CD8-positive, alpha-beta memory T cell (primary cell): ENCODE data around the gene C12orf57. TPM values are rescaled to one million over a fixed set of nuclear protein-coding genes. Genes with fewer than 3 reads are reported as not detected.

Experiments used
- CTCF ChIA-PET: fragments of 350-600 bp; sonication (Branson Sonifier 250); formaldehyde crosslinking; loops from one replicate; lab custom pipeline; 2021; ENCODE audit warnings: antibody characterized with exemption; lab: Charles Lee
- POLR2A ChIA-PET: fragments of 350-600 bp; sonication (Branson Sonifier 250); formaldehyde crosslinking; loops from one replicate; lab custom pipeline; 2021; ENCODE audit warnings: antibody characterized with exemption; lab: Charles Lee
- DNase-seq, 5 donors: peaks; one replicate each; pipeline versions ENCODE4 v3.0.0 to v3.0.0-alpha.2; 2020 to 2022; ENCODE audit warnings: mixed read lengths in 1 of 5
- H3K27ac ChIP-seq: one replicate; pipeline ENCODE4 v1.7.0; 2013; ENCODE audit warnings: low read depth, mild to moderate bottlenecking, low read length, moderate library complexity
- H3K27me3 ChIP-seq: 2 replicates; pipeline ENCODE4 v1.7.0; 2013; ENCODE audit warnings: low read length, mild to moderate bottlenecking; ENCODE audit not compliant: insufficient read depth, poor library complexity, severe bottlenecking
- H3K36me3 ChIP-seq: 2 replicates; pipeline ENCODE4 v1.7.0; 2013; ENCODE audit warnings: mild to moderate bottlenecking, low read length, moderate library complexity; ENCODE audit not compliant: insufficient read depth
- H3K4me1 ChIP-seq: 2 replicates; pipeline ENCODE4 v1.7.0; 2013; ENCODE audit warnings: mild to moderate bottlenecking, low read length, moderate library complexity; ENCODE audit not compliant: insufficient read depth
- H3K4me3 ChIP-seq: 2 replicates; pipeline ENCODE4 v1.7.0; 2013; ENCODE audit warnings: mild to moderate bottlenecking, low read length
- H3K9me3 ChIP-seq: 2 replicates; pipeline ENCODE4 v1.7.0; 2013; ENCODE audit warnings: mild to moderate bottlenecking, low read length
- H3K27ac Mint-ChIP-seq, 8 donors: one replicate each; pipeline ENCODE4 v1.8.0; 2020 to 2021; ENCODE audit warnings: mixed read lengths in 8 of 8, mild to moderate bottlenecking in 6 of 8, inconsistent platforms in 3 of 8, moderate library complexity in 3 of 8
- H3K27me3 Mint-ChIP-seq, 2 donors: one replicate each; pipeline ENCODE4 v1.8.0; 2020 to 2021; ENCODE audit warnings: mixed read lengths in 2 of 2, mild to moderate bottlenecking in 1 of 2, moderate library complexity in 1 of 2
- H3K36me3 Mint-ChIP-seq, 3 donors: one replicate each; pipeline ENCODE4 v1.8.0; 2020 to 2021; ENCODE audit warnings: mixed read lengths in 3 of 3, inconsistent platforms in 1 of 3, mild to moderate bottlenecking in 1 of 3
- H3K4me1 Mint-ChIP-seq, 3 donors: one replicate each; pipeline ENCODE4 v1.8.0; 2020 to 2021; ENCODE audit warnings: mixed read lengths in 3 of 3, inconsistent platforms in 1 of 3, mild to moderate bottlenecking in 1 of 3
- H3K4me3 Mint-ChIP-seq, 7 donors: one replicate each; pipeline ENCODE4 v1.8.0; 2020 to 2021; ENCODE audit warnings: mixed read lengths in 7 of 7, mild to moderate bottlenecking in 6 of 7, moderate library complexity in 4 of 7, inconsistent platforms in 2 of 7
- H3K9me3 Mint-ChIP-seq, 5 donors: one replicate each; pipeline ENCODE4 v1.8.0; 2020 to 2022; ENCODE audit warnings: mixed read lengths in 5 of 5, mild to moderate bottlenecking in 3 of 5, moderate library complexity in 2 of 5, inconsistent platforms in 1 of 5
- polyA plus RNA-seq: library from polyadenylated mRNA; unstranded; fragments of 300-500 nt; fragmentation: Illumina TruSeq; gene quantifications from one replicate; pipeline ENCODE4 v1.2.3, GENCODE V29; 2021
- total RNA-seq, 2 experiments: library from RNA; stranded (reverse); gene quantifications; one replicate each; pipeline ENCODE4 v1.2.3, GENCODE V29; 2021

Gene C12orf57
- total and polyA plus RNA-seq, 3 experiments from 2014 or later = 259 to 304 (median 297) TPM

DNA sequence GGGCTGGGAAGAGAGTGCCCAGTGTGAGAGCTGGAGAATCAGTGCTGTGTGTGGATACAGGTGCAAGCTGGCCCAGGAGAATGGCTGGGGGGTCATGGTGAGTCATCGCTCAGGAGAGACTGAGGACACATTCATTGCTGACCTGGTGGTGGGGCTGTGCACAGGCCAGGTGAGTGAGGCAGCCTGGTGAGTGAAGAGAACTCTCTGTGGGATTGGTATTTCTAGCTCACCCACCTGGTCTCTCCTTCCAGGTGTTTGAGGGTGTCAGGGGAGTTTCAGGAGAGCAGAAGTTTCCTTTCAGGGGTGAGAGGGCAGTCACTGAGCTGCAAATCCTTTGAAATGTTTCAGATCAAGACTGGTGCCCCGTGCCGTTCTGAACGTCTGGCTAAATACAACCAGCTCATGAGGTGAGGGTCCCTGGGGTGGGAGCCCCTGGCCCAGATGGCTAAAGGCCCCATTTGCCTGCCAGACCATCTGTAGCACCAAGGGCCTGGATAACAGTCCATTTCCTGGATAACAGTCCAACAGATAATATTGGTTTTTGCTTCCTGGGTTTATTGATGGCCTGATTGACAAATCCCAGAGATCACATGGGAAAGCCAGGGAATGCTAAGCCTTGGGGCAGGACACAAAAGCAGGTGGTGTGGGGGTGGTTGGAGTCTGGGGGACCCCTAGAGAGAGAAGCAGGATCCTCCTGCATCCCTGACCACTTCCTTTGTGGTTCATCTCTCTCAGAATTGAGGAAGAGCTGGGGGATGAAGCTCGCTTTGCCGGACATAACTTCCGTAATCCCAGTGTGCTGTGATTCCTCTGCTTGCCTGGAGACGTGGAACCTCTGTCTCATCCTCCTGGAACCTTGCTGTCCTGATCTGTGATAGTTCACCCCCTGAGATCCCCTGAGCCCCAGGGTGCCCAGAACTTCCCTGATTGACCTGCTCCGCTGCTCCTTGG, 21.6 kb upstream of the C12orf57 start:
- no peaks in the 10 kb centered on the region for H3K9me3 Mint-ChIP-seq
- H3K27ac Mint-ChIP-seq = peak overlapping the region in 4 of 8 donors; percentile 8 to 52 (median 50)
- H3K36me3 Mint-ChIP-seq = peaks cover 3 to 46% (median 4%) of the 10 kb centered on the region in 3 donors
- POLR2A ChIA-PET = no interaction called here
- H3K4me3 Mint-ChIP-seq = peak overlapping the region in 2 of 7 donors; percentile 20 to 53
- Histone ChIP-seq H3K4me3 (no peak overlapping the region), H3K36me3 (peaks cover 6% of the 10 kb centered on the region), H3K4me1 (peaks cover 19% of the 10 kb centered on the region), H3K27ac (no peak overlapping the region), H3K27me3 (no peaks in the 10 kb centered on the region), H3K9me3 (no peaks in the 10 kb centered on the region)
- DNase-seq = no peak
- H3K4me1 Mint-ChIP-seq = peaks cover 15 to 26% (median 20%) of the 10 kb centered on the region in 3 donors
- CTCF ChIA-PET = interaction anchor here (0.9 to 1.4 kb wide), 7 partner anchors 12 to 191 kb away, joined by 3 to 4 read pairs (median 3); no protein-coding TSS in a partner anchor
- no peaks in the 10 kb centered on the region for H3K27me3 Mint-ChIP-seq

- Histone ChIP-seq H3K4me3 (no peak overlapping the region), H3K27me3 (no peaks in the 10 kb centered on the region), H3K36me3 (peaks cover 6% of the 10 kb centered on the region), H3K27ac (no peak overlapping the region), H3K9me3 (no peaks in the 10 kb centered on the region), H3K4me1 (peaks cover 19% of the 10 kb centered on the region)
- H3K4me1 Mint-ChIP-seq = peaks cover 15 to 27% (median 20%) of the 10 kb centered on the region in 3 donors
- DNase-seq = no peak
- H3K4me3 Mint-ChIP-seq = peak overlapping the region in 2 of 7 donors; percentile 20 to 57
- CTCF ChIA-PET = interaction anchor here (0.8 to 8.9 kb wide), 16 partner anchors 9 to 187 kb away, joined by 3 to 88 read pairs (median 10); partner anchors contain the start of genes C12orf57, C1R, C1RL and ENO2
- H3K36me3 Mint-ChIP-seq = peaks cover 3 to 37% (median 4%) of the 10 kb centered on the region in 3 donors
- no peaks in the 10 kb centered on the region for H3K9me3 Mint-ChIP-seq
- H3K27me3 Mint-ChIP-seq = no peaks in the 10 kb centered on the region
- H3K27ac Mint-ChIP-seq = peak overlapping the region in 4 of 8 donors; percentile 5 to 71 (median 58)
- POLR2A ChIA-PET = interaction anchor here (1.1 kb wide), 1 partner anchor 39 kb away, joined by 3 read pairs; no protein-coding TSS in a partner anchor
Measured at GRCh38 chr12:6923003-6923732, 20.7 kb upstream of the C12orf57 start.

- no peaks in the 10 kb centered on the region for H3K27me3 ChIP-seq
- peaks cover 3 to 39% (median 4%) of the 10 kb centered on the region in 3 donors for H3K36me3 Mint-ChIP-seq
- peak overlapping the region in 7 of 8 donors; percentile 39 to 94 (median 92) for H3K27ac Mint-ChIP-seq
- H3K4me3 Mint-ChIP-seq = peak overlapping the region in 1 of 7 donors; percentile 78
- peaks cover 18 to 32% (median 25%) of the 10 kb centered on the region in 3 donors for H3K4me1 Mint-ChIP-seq
- no peaks in the 10 kb centered on the region for H3K27me3 Mint-ChIP-seq
- H3K4me1 ChIP-seq = peaks cover 24% of the 10 kb centered on the region
- no peaks in the 10 kb centered on the region for H3K9me3 ChIP-seq
- H3K36me3 ChIP-seq = peaks cover 6% of the 10 kb centered on the region
- no peak overlapping the region for H3K4me3 ChIP-seq
- ChIA-PET POLR2A (interaction anchor here (0.9 to 2.3 kb wide), 4 partner anchors 9 to 38 kb away, joined by 3 to 12 read pairs (median 4); partner anchors contain the start of genes C12orf57, ENO2 and RNU7-1), CTCF (interaction anchor here (0.8 to 8.9 kb wide), 21 partner anchors 10 to 266 kb away, joined by 3 to 88 read pairs (median 4); partner anchors contain the start of genes C12orf57, C1R, C1RL and ENO2)
- no peak overlapping the region for H3K27ac ChIP-seq
- no peak for DNase-seq
- no peaks in the 10 kb centered on the region for H3K9me3 Mint-ChIP-seq
Measured at GRCh38 chr12:6923851-6924250, 20.0 kb upstream of the C12orf57 start.

- Mint-ChIP-seq H3K9me3 (no peaks in the 10 kb centered on the region), H3K4me1 (peaks cover 31 to 44% (median 38%) of the 10 kb centered on the region in 3 donors), H3K27me3 (no peaks in the 10 kb centered on the region), H3K4me3 (peak overlapping the region in 5 of 7 donors; percentile 28 to 78 (median 61)), H3K27ac (peak overlapping the region; percentile 39 to 94 (median 87)), H3K36me3 (peaks cover 0 to 26% (median 0%) of the 10 kb centered on the region in 3 donors)
- POLR2A ChIA-PET = interaction anchor here (0.5 to 2.3 kb wide), 8 partner anchors 9 to 64 kb away, joined by 3 to 12 read pairs (median 4); partner anchors contain the start of genes C12orf57, ENO2 and RNU7-1
- Histone ChIP-seq H3K4me1 (peaks cover 37% of the 10 kb centered on the region), H3K27ac (no peak overlapping the region), H3K36me3 (no peaks in the 10 kb centered on the region), H3K27me3 (no peaks in the 10 kb centered on the region), H3K4me3 (no peak overlapping the region), H3K9me3 (no peaks in the 10 kb centered on the region)
- CTCF ChIA-PET = interaction anchor here (0.8 to 8.9 kb wide), 15 partner anchors 11 to 264 kb away, joined by 3 to 88 read pairs (median 8); partner anchors contain the start of genes C12orf57, C1R, C1RL and ENO2
- DNase-seq = no peak
Measured at GRCh38 chr12:6925239-6925539, 18.6 kb upstream of the C12orf57 start.

DNA sequence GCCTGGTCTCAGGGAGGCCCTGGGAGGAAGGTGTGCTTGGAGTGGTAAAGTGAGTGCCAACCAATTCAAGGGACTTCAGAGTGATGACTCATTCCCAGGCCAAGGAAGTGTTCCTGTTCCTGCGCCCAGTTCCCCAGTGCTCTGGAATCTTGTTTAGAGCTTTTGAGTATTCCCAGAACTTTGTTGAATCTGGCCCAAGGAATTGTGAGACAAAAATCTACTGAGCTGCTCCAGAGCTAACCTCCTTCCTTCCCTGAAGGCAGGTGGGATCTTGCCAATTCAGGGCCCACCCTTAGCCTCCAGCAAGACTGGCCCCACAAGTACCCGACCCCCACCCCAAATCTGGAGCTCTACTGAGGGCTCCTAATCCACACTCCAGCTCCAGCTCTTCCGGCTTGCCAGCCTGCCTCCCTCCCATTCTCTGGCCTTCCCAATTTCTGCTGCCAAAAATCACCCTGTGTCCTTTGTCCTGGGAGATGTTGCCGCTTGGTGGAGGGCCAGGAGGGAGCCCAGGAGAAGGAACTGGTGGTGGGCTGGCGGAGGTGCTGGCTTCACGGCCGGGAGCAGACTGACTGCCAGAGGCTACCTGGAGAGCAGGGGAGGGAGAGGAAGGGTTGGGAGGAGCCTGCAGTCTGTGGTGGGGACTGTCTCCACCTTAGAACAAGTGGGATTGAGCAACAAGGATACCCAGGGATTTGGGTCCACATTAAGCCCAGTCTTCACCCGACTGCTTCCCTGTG, 18.1 kb upstream of the C12orf57 start:
- POLR2A ChIA-PET = interaction anchor here (0.5 to 2.3 kb wide), 8 partner anchors 10 to 1011 kb away, joined by 3 to 12 read pairs (median 4); partner anchors contain the start of genes ENO2 and SPSB2
- CTCF ChIA-PET = interaction anchor here (0.8 to 8.9 kb wide), 15 partner anchors 12 to 185 kb away, joined by 3 to 88 read pairs (median 8); partner anchors contain the start of genes C12orf57, C1R, C1RL and ENO2
- H3K27ac ChIP-seq = no peak overlapping the region
- H3K36me3 ChIP-seq = no peaks in the 10 kb centered on the region
- Mint-ChIP-seq H3K27me3 (no peaks in the 10 kb centered on the region), H3K4me1 (peaks cover 32 to 47% (median 40%) of the 10 kb centered on the region in 3 donors), H3K27ac (peak overlapping the region in 7 of 8 donors; percentile 40 to 92 (median 74)), H3K9me3 (no peaks in the 10 kb centered on the region), H3K36me3 (peaks cover 0 to 26% (median 0%) of the 10 kb centered on the region in 3 donors), H3K4me3 (peak overlapping the region; percentile 17 to 97 (median 91))
- no peaks in the 10 kb centered on the region for H3K27me3 ChIP-seq
- peaks cover 37% of the 10 kb centered on the region for H3K4me1 ChIP-seq
- no peak overlapping the region for H3K4me3 ChIP-seq
- H3K9me3 ChIP-seq = no peaks in the 10 kb centered on the region
- no peak for DNase-seq

GRCh38 chr12:6927379-6928021, 16.3 kb upstream of the C12orf57 start, which contains the start of gene ATN1:
Gene ATN1 (plus strand): TSS chr12:6927959. CDS start chr12:6934002, 6,043 bp downstream.
- ChIA-PET CTCF (interaction anchor here (3.1 to 8.9 kb wide), 7 partner anchors 10 to 183 kb away, joined by 8 to 88 read pairs (median 69); partner anchors contain the start of genes C12orf57, C1RL, ENO2 and RNU7-1), POLR2A (interaction anchor here (0.9 to 1.6 kb wide), 5 partner anchors 8 to 181 kb away, joined by 3 to 6 read pairs (median 3); partner anchors contain the start of genes C12orf57, C1RL and RNU7-1)
- Mint-ChIP-seq H3K36me3 (peaks cover 0 to 12% (median 0%) of the 10 kb centered on the region in 3 donors), H3K9me3 (no peaks in the 10 kb centered on the region), H3K27ac (peak within 1 kb of the TSS; percentile 68 to 99 (median 93)), H3K4me1 (peaks cover 32 to 57% (median 46%) of the 10 kb centered on the region in 3 donors), H3K27me3 (no peaks in the 10 kb centered on the region), H3K4me3 (peak within 1 kb of the TSS; percentile 82 to 97 (median 92))
- Histone ChIP-seq H3K4me3 (peak within 1 kb of the TSS; percentile 59), H3K9me3 (no peaks in the 10 kb centered on the region), H3K27me3 (no peaks in the 10 kb centered on the region), H3K4me1 (peaks cover 48% of the 10 kb centered on the region), H3K36me3 (no peaks in the 10 kb centered on the region), H3K27ac (peak within 1 kb of the TSS; percentile 65)
- peak; percentile 27 to 68 (median 38) for DNase-seq
